ENCODE data around the gene HSPA12B. TPM values are rescaled to one million over a fixed set of nuclear protein-coding genes. Genes with fewer than 3 reads are reported as not detected.

The HSPA12B gene
- polyA plus RNA-seq, 2 of the 4 experiments (the other 2 are of a cell fraction), result 0.37 to 1.2 TPM

DNA sequence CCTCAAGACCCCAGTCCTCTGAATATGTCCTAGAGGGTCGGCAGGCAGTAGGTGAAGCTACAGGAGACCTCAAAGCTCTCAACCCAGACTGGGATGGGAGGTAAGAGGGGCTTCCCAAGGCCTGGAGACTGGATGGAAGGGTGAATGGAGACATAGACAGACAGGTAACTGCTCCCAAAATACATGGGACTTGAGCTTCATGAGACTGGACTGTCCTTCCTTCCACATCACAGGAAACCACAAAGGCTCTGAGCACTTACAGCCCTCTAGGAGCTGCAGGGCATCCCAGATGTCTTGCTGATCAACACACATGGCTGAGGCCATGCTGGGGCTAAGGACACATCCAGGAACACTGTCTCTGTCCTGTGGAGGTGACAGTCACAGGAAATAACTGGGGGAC lies 11.6 kb downstream of the HSPA12B start:
- Histone ChIP-seq H3K4me2 (peak overlapping the region; percentile 71), H3K9me3 (no peaks in the 10 kb centered on the region), H3K4me1 (peaks cover 4% of the 10 kb centered on the region; the same call in 2 of the 3 replicates), H3K4me3 (no peak overlapping the region; the same call in 2 of the 3 replicates), H3K27ac (peak overlapping the region in 1 of 2 experiments; percentile 75; a peak in 2 of 6 replicates)
- ATAC-seq, result no peak
- TF ChIP-seq JUN (IDR thresholded peaks at IDR 0.05) (no peak), JUNB (IDR thresholded peaks at IDR 0.05) (no peak), HOXB5 (CRISPR knock-in tag; IDR thresholded peaks at IDR 0.05) (no peak), HEYL (CRISPR knock-in tag; IDR thresholded peaks at IDR 0.05) (no peak), MYC (IDR thresholded peaks at IDR 0.05; ENCODE audit: borderline replicate concordance, low read length) (no peak), HOXB13 (CRISPR knock-in tag; IDR thresholded peaks at IDR 0.05; ENCODE audit: low read depth) (no peak), NR3C1 (IDR thresholded peaks at IDR 0.05) (no peak), HOXA7 (CRISPR knock-in tag; IDR thresholded peaks at IDR 0.05) (no peak), FOXS1 (CRISPR knock-in tag; IDR thresholded peaks at IDR 0.05) (no peak), POLR2AphosphoS2 (conservative IDR thresholded peaks at IDR 0.05; ENCODE audit: low read length) (no peak), RAD21 (conservative IDR thresholded peaks at IDR 0.05 in 1 of 2, IDR thresholded peaks at IDR 0.05 in 1 of 2) (no peak), CBX2 (IDR thresholded peaks at IDR 0.05; ENCODE audit: borderline replicate concordance, low read depth) (no peak), EHF (CRISPR knock-in tag; IDR thresholded peaks at IDR 0.05) (no peak), RFX5 (IDR thresholded peaks at IDR 0.05) (no peak), CHD4 (IDR thresholded peaks at IDR 0.05; ENCODE audit: borderline replicate concordance) (no peak), HMGXB4 (CRISPR knock-in tag; IDR thresholded peaks at IDR 0.05; ENCODE audit: borderline replicate concordance) (no peak), NFE2L2 (conservative IDR thresholded peaks at IDR 0.05; ENCODE audit: low read length) (no peak), EP300 (IDR thresholded peaks at IDR 0.05) (no peak)
- TF ChIP-seq, protein P1, sequence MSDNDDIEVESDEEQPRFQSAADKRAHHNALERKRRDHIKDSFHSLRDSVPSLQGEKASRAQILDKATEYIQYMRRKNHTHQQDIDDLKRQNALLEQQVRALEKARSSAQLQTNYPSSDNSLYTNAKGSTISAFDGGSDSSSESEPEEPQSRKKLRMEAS (IDR thresholded peaks at IDR 0.05), result no peak
- TF ChIP-seq, protein P2, sequence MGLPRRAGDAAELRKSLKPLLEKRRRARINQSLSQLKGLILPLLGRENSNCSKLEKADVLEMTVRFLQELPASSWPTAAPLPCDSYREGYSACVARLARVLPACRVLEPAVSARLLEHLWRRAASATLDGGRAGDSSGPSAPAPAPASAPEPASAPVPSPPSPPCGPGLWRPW (IDR thresholded peaks at IDR 0.05), result no peak
- ChIA-PET POLR2A (interaction anchor here (1.0 to 1.5 kb wide), 2 partner anchors 17 to 24 kb away, joined by 3 to 11 read pairs; partner anchors contain the start of gene ADISSP), CTCF (interaction anchor here (1.1 to 72.1 kb wide), 7 partner anchors 4 to 181 kb away, joined by 5 to 2233 read pairs (median 169); partner anchors contain the start of genes ADAM33, ADISSP, CENPB and GFRA4)
- no peak for FAIRE-seq
- no peak for DNase-seq (ENCODE audit: low read depth in 1 of 2, low spot score in 1 of 2)
- WGBS (ENCODE audit: missing lambda C conversion rate), result 62% methylated on average over 1 of the region's 1 CpG

- no peaks in the 10 kb centered on the region for H3K9me3 ChIP-seq
- H3K4me2 ChIP-seq, result peak overlapping the region; percentile 71
- ChIA-PET POLR2A (interaction anchor here (0.6 to 1.5 kb wide), 8 partner anchors 18 to 896 kb away, joined by 3 to 11 read pairs (median 3); partner anchors contain the start of genes ADISSP, CENPB and SPEF1), CTCF (interaction anchor here (1.1 to 72.1 kb wide), 7 partner anchors 3 to 182 kb away, joined by 5 to 2233 read pairs (median 169); partner anchors contain the start of genes ADAM33, ADISSP, CENPB and GFRA4)
- TF ChIP-seq, protein P1 (IDR thresholded peaks at IDR 0.05), result peak; percentile 68
- TF ChIP-seq FOSL2 (IDR thresholded peaks at IDR 0.05), result no peak
- TF ChIP-seq FOSL2 (CRISPR knock-in tag; IDR thresholded peaks at IDR 0.05), result peak; percentile 76
- TF ChIP-seq PHF8 (IDR thresholded peaks at IDR 0.05; ENCODE audit: borderline replicate concordance, low read depth), result peak; percentile 18; the same call in 1 of the 2 replicates
- no peak for TF ChIP-seq HDAC2 (IDR thresholded peaks at IDR 0.05)
- DNase-seq (ENCODE audit: low read depth in 1 of 2, low spot score in 1 of 2), result peak; percentile 94 to 95
- WGBS (ENCODE audit: missing lambda C conversion rate), result 39% methylated on average over 31 of the region's 45 CpGs
- H3K4me3 ChIP-seq, result peak overlapping the region; percentile 44
- H3K27ac ChIP-seq, result peak overlapping the region; percentile 64 to 75
- ATAC-seq, result peak; percentile 62 to 77
- peaks cover 4% of the 10 kb centered on the region; the same call in 1 of the 3 replicates for H3K4me1 ChIP-seq
- FAIRE-seq, result no peak
Observed at GRCh38 chr20:3744806-3745685, 12.6 kb downstream of the HSPA12B start.
